SK-N-MC (cell line): ENCODE measurements around the gene ZNF521.

Experiments
- EZH2 ChIP-seq: fragments of 200-600 bp; sonication (generic); IDR thresholded peaks from one replicate; pipeline ENCODE4 v1.6.1; 2017; ENCODE audit warnings: antibody characterized with exemption
- POLR2AphosphoS5 ChIP-seq: IDR thresholded peaks from 2 replicates; pipeline ENCODE4 v1.6.1; 2012; ENCODE audit warnings: mild to moderate bottlenecking, low read depth, low read length, borderline replicate concordance

- no peak for TF ChIP-seq EZH2
- no peak for TF ChIP-seq POLR2AphosphoS5
Observed at GRCh38 chr18:25062720-25063119, 289.2 kb downstream of the ZNF521 start.
